ENCODE data around the gene RPL39.
"Not testable (repeated sequence)": the region's sequence is repeated elsewhere in the genome, so short reads cannot be mapped to it uniquely, and the experiment has no call there.

Gene RPL39

DNA sequence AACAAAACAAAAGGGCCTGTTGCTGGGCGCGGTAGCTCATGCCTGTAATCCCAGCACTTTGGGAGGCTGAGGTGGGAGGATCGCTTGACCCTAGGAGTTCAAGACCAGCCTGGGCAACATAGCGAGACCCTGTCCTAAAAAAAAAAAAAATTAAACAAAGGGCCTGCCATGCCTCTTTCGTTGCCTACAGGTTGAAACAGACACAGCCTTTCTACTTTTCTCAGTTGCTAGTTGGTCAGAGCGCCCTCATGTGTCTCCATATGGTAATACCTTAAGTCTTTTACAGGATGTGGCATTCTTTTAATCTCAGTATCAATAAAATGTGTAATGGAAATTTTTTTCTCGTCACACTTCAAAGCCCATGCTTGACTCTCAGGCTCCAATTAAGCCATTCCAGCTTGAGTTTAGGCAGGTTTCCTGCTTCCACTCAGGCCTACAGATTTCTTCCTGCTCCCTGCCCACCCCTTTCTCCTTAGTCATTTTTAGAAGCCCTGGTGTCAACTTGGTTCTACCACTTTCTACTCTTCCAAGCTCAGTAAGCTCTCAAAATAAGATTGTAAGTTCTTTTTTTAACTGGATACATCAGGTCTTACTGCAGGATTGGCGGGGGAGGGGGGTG is 37.7 kb downstream of the RPL39 start:
- DNase-seq: peak; percentile 54 to 61
- Mint-ChIP-seq H3K4me3 (no peak overlapping the region), H3K4me1 (peaks cover 49% of the 10 kb centered on the region)

DNA sequence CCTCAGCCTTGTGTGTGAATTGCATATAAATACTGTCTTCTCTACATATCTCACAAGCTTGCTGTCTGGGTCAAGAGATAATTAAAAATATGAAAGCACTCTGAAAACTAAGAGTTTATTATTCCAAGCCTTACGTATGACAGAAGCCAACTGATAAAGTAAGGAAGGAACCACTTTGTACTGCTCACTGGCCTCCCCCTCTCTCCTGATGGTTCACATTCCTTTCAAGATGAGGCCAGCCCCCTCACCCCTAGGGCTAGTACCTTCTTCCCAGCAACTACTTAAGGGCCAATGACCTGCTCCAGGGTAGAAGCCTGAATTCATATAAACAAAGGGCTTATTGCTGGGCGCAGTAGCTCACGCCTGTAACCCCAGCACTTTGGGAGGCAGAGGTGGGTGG is 38.4 kb downstream of the RPL39 start:
- Mint-ChIP-seq H3K4me3 (no peak overlapping the region), H3K27ac (peak overlapping the region in 1 of 2 donors; percentile 96), H3K27me3 (no peaks in the 10 kb centered on the region), H3K9me3 (no peaks in the 10 kb centered on the region), H3K4me1 (peaks cover 49% of the 10 kb centered on the region)
- no peak for DNase-seq
- ATAC-seq: no peak

More for the DNA sequence above, 37.7 kb downstream of the RPL39 start:
- ATAC-seq: peak; percentile 49
- H3K27ac Mint-ChIP-seq: peak overlapping the region; percentile 42 to 96
- no peaks in the 10 kb centered on the region for H3K27me3 Mint-ChIP-seq
- no peaks in the 10 kb centered on the region for H3K9me3 Mint-ChIP-seq

DNA sequence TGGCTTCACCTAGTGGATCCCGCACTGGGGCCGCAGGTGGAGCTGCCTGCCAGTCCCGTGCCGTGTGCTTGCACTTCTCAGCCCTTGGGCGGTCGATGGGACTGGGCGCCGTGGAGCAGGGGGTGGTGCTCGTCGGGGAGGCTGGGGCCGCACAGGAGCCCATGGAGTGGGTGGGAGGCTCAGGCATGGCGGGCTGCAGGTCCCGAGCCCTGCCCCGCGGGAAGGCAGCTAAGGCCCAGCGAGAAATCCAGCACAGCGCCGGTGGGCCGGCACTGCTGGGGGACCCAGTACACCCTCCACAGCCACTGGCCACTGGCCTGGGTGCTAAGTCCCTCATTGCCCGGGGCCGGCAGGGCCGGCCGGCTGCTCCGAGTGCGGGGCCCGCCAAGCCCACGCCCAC is 40.7 kb downstream of the RPL39 start:
- H3K27ac Mint-ChIP-seq: not testable (repeated sequence)

DNA sequence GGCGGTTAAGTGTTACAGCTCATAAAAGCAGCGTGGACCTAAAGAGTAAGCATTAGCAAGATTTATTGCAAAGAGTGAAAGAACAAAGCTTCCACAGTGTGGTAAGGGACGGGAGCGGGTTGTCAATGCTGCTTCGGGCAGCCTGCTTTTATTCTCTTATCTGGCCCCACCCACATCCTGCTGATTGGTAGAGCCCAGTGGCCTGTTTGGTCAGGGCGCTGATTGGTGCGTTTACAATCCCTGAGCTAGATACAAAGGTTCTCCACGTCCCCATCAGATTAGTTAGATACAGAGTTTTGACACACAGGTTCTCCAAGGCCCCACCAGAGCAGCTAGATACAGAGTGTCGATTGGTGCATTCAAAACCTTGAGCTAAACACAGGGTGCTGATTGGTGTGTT is 41.3 kb downstream of the RPL39 start:
- Mint-ChIP-seq H3K27ac (peak overlapping the region; percentile 67 to 86), H3K4me1 (peaks cover 20% of the 10 kb centered on the region), H3K4me3 (peak overlapping the region; percentile 76)
- not testable (repeated sequence) for ATAC-seq, H3K27me3 Mint-ChIP-seq, H3K9me3 Mint-ChIP-seq
- DNase-seq: peak in 1 of 2 donors; percentile 23

More for the DNA sequence above, 40.7 kb downstream of the RPL39 start:
- not testable (repeated sequence) for H3K4me3 Mint-ChIP-seq, DNase-seq, H3K9me3 Mint-ChIP-seq, ATAC-seq, H3K27me3 Mint-ChIP-seq
- H3K4me1 Mint-ChIP-seq: peaks cover 26% of the 10 kb centered on the region

DNA sequence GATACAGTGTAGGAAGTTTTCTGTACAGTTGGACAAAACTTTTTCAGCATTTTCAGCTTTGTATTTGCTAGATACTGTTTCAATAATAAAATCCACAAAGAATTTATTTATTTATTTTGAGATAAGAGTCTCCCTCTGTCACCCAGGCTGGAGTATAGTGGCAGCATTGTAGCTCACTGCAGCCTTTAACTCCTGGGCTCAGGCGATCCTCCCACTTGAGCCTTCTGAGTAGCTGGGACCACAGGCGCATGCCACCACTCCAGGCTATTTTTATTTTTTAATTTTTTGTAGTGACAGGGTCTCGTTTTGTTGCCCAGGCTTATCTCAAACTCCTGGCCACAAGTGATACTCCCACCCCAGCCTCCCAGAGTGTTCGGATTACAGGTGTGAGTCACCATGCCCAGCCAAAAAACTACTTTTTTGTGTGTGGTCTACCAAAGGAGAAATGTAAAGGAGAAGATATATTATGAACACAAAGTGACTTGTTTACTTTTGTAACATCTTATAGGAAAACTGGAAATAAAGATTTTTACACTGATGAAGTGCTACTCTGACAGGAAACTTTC is 46.1 kb downstream of the RPL39 start:
- no peak overlapping the region for H3K27ac Mint-ChIP-seq
- no peak for DNase-seq
- no peaks in the 10 kb centered on the region for H3K9me3 Mint-ChIP-seq
- H3K4me3 Mint-ChIP-seq: no peak overlapping the region
- peaks cover 4% of the 10 kb centered on the region for H3K4me1 Mint-ChIP-seq
- no peak for ATAC-seq
- no peaks in the 10 kb centered on the region for H3K27me3 Mint-ChIP-seq

DNA sequence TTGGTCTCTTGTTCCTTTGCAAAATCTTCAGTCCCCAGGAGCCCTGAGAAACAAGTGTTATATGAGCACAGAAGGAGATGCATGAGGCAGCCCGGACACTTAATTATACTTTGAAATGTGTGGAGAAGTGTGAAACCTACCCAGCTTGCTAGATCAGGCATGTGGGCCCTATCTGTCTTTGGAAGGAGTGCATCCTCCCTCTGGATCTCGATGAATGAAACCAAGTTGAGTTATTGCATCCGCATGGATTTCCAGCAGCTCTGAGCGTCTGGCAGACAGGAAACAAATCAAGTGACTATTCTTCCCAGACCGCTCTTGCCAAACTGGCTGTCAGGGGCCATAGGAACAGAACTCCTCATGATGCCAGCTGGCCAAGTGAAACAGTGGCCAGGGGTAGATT is 52.7 kb downstream of the RPL39 start:
- H3K27me3 Mint-ChIP-seq: no peaks in the 10 kb centered on the region
- no peak for DNase-seq
- no peak overlapping the region for H3K4me3 Mint-ChIP-seq
- H3K27ac Mint-ChIP-seq: no peak overlapping the region
- H3K4me1 Mint-ChIP-seq: no peaks in the 10 kb centered on the region
- ATAC-seq: no peak
- H3K9me3 Mint-ChIP-seq: no peaks in the 10 kb centered on the region
